H1 (cell line): ENCODE data around the gene TPRN. TPM values are rescaled to one million over a fixed set of nuclear protein-coding genes. Genes with fewer than 3 reads are reported as not detected.

Experiments used
- CTCF ChIA-PET: fragments of 300-600 bp; sonication (Branson Sonifier 250); formaldehyde crosslinking; loops from one replicate; lab custom pipeline; 2021; ENCODE audit not compliant: partially characterized antibody; lab: Charles Lee
- POLR2A ChIA-PET: fragments of 300-600 bp; sonication (Branson Sonifier 250); formaldehyde crosslinking; loops from one replicate; lab custom pipeline; 2021; ENCODE audit warnings: inconsistent platforms; ENCODE audit not compliant: partially characterized antibody; lab: Charles Lee
- DNase-seq, 2 experiments: peaks; one replicate each; pipeline versions ENCODE4 v3.0.0 to v3.0.0-alpha.2; 2010 to 2022; ENCODE audit warnings: low spot score in 2 of 2, low read depth in 1 of 2, mixed read lengths in 1 of 2
- FAIRE-seq: peaks from 2 replicates; lab custom pipeline; 2011; peaks lifted over from hg19 to GRCh38; lab: Jason Lieb, UNC
- H2AFZ ChIP-seq: 2 replicates; pipeline ENCODE4 v1.8.1; 2012; ENCODE audit warnings: low read length, inconsistent platforms
- H2AK5ac ChIP-seq: 2 replicates; pipeline ENCODE4 v1.6.1; 2013; ENCODE audit warnings: low read depth, low read length
- H2BK120ac ChIP-seq: replicated peaks from 2 replicates; pipeline ENCODE3; 2013; ENCODE audit warnings: low read depth, low read length, inconsistent platforms
- H2BK12ac ChIP-seq: 2 replicates; pipeline ENCODE4 v1.6.1; 2013; ENCODE audit warnings: low read depth, low read length
- H2BK15ac ChIP-seq: 2 replicates; pipeline ENCODE4 v1.6.1; 2013; ENCODE audit warnings: low read length
- H2BK20ac ChIP-seq: 2 replicates; pipeline ENCODE4 v1.6.1; 2013; ENCODE audit warnings: low read length
- H2BK5ac ChIP-seq: 2 replicates; pipeline ENCODE4 v1.6.1; 2013; ENCODE audit warnings: low read depth, low read length
- H3K14ac ChIP-seq: 2 replicates; pipeline ENCODE4 v1.6.1; 2013; ENCODE audit warnings: inconsistent platforms; ENCODE audit not compliant: insufficient read length
- H3K18ac ChIP-seq: 2 replicates; pipeline ENCODE4 v1.6.1; 2013; ENCODE audit warnings: low read length; ENCODE audit errors: extremely low read depth
- H3K23ac ChIP-seq: 2 replicates; pipeline ENCODE4 v1.6.1; 2013; ENCODE audit warnings: inconsistent platforms; ENCODE audit not compliant: insufficient read length
- H3K23me2 ChIP-seq: 2 replicates; pipeline ENCODE4 v1.6.1; 2013; ENCODE audit warnings: low read depth, low read length
- H3K27ac ChIP-seq: 2 replicates; pipeline ENCODE4 v1.6.1; 2011; ENCODE audit warnings: low read depth, low read length, inconsistent platforms
- H3K27me3 ChIP-seq, 4 experiments: replicated peaks in 1 of 4; 1 replicate in 1 of 4; 2 replicates in 3 of 4; pipeline versions ENCODE4 v1.6.1 to v1.8.1; 2011 to 2013; ENCODE audit warnings: low read length in 3 of 4, mild to moderate bottlenecking in 3 of 4, inconsistent platforms in 2 of 4, mixed read lengths in 2 of 4, moderate library complexity in 1 of 4; ENCODE audit not compliant: control insufficient read depth in 3 of 4, insufficient read depth in 3 of 4; ENCODE audit errors: extremely low read depth in 1 of 4
- H3K36me3 ChIP-seq, 4 experiments: 2 replicates each; pipeline versions ENCODE4 v1.6.1 to v1.8.1; 2011 to 2013; ENCODE audit warnings: mild to moderate bottlenecking in 4 of 4, low read length in 3 of 4, moderate library complexity in 2 of 4, control low read depth in 1 of 4, inconsistent platforms in 1 of 4; ENCODE audit not compliant: insufficient read depth in 4 of 4, control insufficient read depth in 2 of 4
- H3K4ac ChIP-seq: replicated peaks from 2 replicates; pipeline ENCODE3; 2013; ENCODE audit warnings: low read length, low read depth, mixed read lengths, inconsistent platforms; ENCODE audit not compliant: insufficient read length
- H3K4me1 ChIP-seq, 4 experiments: replicated peaks in 1 of 4; 1 replicate in 1 of 4; 2 replicates in 3 of 4; pipeline versions ENCODE4 v1.6.1 to v1.8.1; 2011 to 2013; ENCODE audit warnings: low read length in 3 of 4, inconsistent platforms in 2 of 4, mixed read lengths in 1 of 4; ENCODE audit not compliant: insufficient read depth in 4 of 4, control insufficient read depth in 3 of 4
- H3K4me2 ChIP-seq, 2 experiments: 2 replicates each; pipeline versions ENCODE4 v1.6.1 to v1.8.1; 2011 to 2013; ENCODE audit warnings: low read depth in 2 of 2, low read length in 2 of 2, control low read depth in 1 of 2, inconsistent platforms in 1 of 2, mild to moderate bottlenecking in 1 of 2; ENCODE audit not compliant: insufficient read depth in 1 of 2
- H3K4me3 ChIP-seq, 4 experiments: fragments of 200-600, 300-600 bp in 1 of 4; sonication (generic), shearing (Covaris generic), sonication (Bioruptor Twin) in 1 of 4; 2 replicates each; pipeline versions ENCODE4 v1.5.1 to v1.8.1; 2011 to 2016; ENCODE audit warnings: low read length in 4 of 4, low read depth in 3 of 4, control low read depth in 2 of 4, inconsistent platforms in 2 of 4, mild to moderate bottlenecking in 2 of 4, mixed read lengths in 1 of 4, moderate library complexity in 1 of 4; ENCODE audit not compliant: insufficient read depth in 2 of 4; ENCODE audit errors: extremely low read depth in 1 of 4
- H3K56ac ChIP-seq: replicated peaks from 2 replicates; pipeline ENCODE3; 2013; ENCODE audit warnings: low read depth, mild to moderate bottlenecking, mixed read lengths, low read length, inconsistent platforms; ENCODE audit not compliant: insufficient read length
- H3K79me1 ChIP-seq: 2 replicates; pipeline ENCODE4 v1.6.1; 2013; ENCODE audit warnings: low read depth, low read length, control low read depth
- H3K79me2 ChIP-seq, 2 experiments: 2 replicates each; pipeline versions ENCODE4 v1.6.1 to v1.8.1; 2012 to 2013; ENCODE audit warnings: low read length in 2 of 2, mild to moderate bottlenecking in 2 of 2, inconsistent platforms in 1 of 2; ENCODE audit not compliant: insufficient read depth in 2 of 2, control insufficient read depth in 1 of 2
- H3K9ac ChIP-seq, 4 experiments: replicated peaks in 1 of 4; 1 replicate in 1 of 4; 2 replicates in 3 of 4; pipeline versions ENCODE4 v1.6.1 to v1.8.1; 2011 to 2013; ENCODE audit warnings: low read depth in 3 of 4, low read length in 3 of 4, control low read depth in 2 of 4, mild to moderate bottlenecking in 2 of 4, moderate library complexity in 2 of 4, inconsistent platforms in 1 of 4; ENCODE audit errors: extremely low read depth in 1 of 4
- H3K9me3 ChIP-seq, 2 experiments: 2 replicates each; pipeline versions ENCODE4 v1.6.1 to v1.8.1; 2012 to 2013; ENCODE audit warnings: mild to moderate bottlenecking in 2 of 2, moderate library complexity in 2 of 2, control low read depth in 1 of 2, inconsistent platforms in 1 of 2, low read depth in 1 of 2, low read length in 1 of 2, mixed read lengths in 1 of 2; ENCODE audit not compliant: insufficient read depth in 2 of 2
- H4K20me1 ChIP-seq, 2 experiments: replicated peaks in 1 of 2; 2 replicates each; pipeline versions ENCODE3 to v1.8.1; 2011 to 2013; ENCODE audit warnings: inconsistent platforms in 2 of 2, low read length in 2 of 2, mild to moderate bottlenecking in 1 of 2; ENCODE audit not compliant: insufficient read depth in 2 of 2, control insufficient read depth in 1 of 2
- H4K5ac ChIP-seq: 2 replicates; pipeline ENCODE4 v1.6.1; 2013; ENCODE audit warnings: low read length, low read depth, mixed read lengths, inconsistent platforms; ENCODE audit not compliant: insufficient read length
- H4K8ac ChIP-seq: 2 replicates; pipeline ENCODE4 v1.8.0; 2013; ENCODE audit warnings: mild to moderate bottlenecking, moderate library complexity, low read length, inconsistent platforms; ENCODE audit not compliant: insufficient read depth; ENCODE audit errors: extremely low read depth
- H4K91ac ChIP-seq: replicated peaks from 2 replicates; pipeline ENCODE3; 2013; ENCODE audit warnings: low read length, mixed read lengths, inconsistent platforms; ENCODE audit not compliant: insufficient read length
- CHD2 ChIP-seq: IDR thresholded peaks from 2 replicates; pipeline ENCODE4 v1.6.1; 2012; ENCODE audit warnings: low read length, improper control_type of control experiment
- CREB1 ChIP-seq: IDR thresholded peaks from 2 replicates; pipeline ENCODE4 v1.6.1; 2012; ENCODE audit warnings: inconsistent platforms
- CTBP2 ChIP-seq: IDR thresholded peaks from 2 replicates; pipeline ENCODE4 v1.7.0; 2011; ENCODE audit warnings: borderline replicate concordance, mild to moderate bottlenecking, moderate library complexity, mixed read lengths, low read length; ENCODE audit not compliant: insufficient read depth, insufficient read length
- EZH2 ChIP-seq: fragments of 200-600 bp; sonication (generic); IDR thresholded peaks from 2 replicates; pipeline ENCODE4 v1.7.1; 2012; ENCODE audit warnings: low read depth, mild to moderate bottlenecking, moderate library complexity, low read length, inconsistent platforms; ENCODE audit not compliant: severe bottlenecking
- GABPA ChIP-seq: IDR thresholded peaks from 2 replicates; pipeline ENCODE4 v1.6.1; 2011; ENCODE audit warnings: mild to moderate bottlenecking, low read length, moderate library complexity, borderline replicate concordance; ENCODE audit not compliant: insufficient read depth
- KDM5A ChIP-seq: fragments of 200-600 bp; IDR thresholded peaks from 2 replicates; pipeline ENCODE4 v1.7.1; 2012; ENCODE audit warnings: mild to moderate bottlenecking, low read length, inconsistent platforms, mixed read lengths
- POU5F1 ChIP-seq: IDR thresholded peaks from 2 replicates; pipeline ENCODE4 v1.6.1; 2011; ENCODE audit warnings: low read depth, mild to moderate bottlenecking, low read length, moderate library complexity
- RXRA ChIP-seq: IDR thresholded peaks from 2 replicates; pipeline ENCODE4 v1.6.1; 2011; ENCODE audit warnings: low read depth, mild to moderate bottlenecking, low read length, moderate library complexity; ENCODE audit not compliant: insufficient read depth
- SIX5 ChIP-seq: IDR thresholded peaks from 2 replicates; pipeline ENCODE4 v1.6.1; 2011; ENCODE audit warnings: mild to moderate bottlenecking, low read depth, low read length
- SP2 ChIP-seq: IDR thresholded peaks from 2 replicates; pipeline ENCODE4 v1.6.1; 2012; ENCODE audit warnings: mild to moderate bottlenecking, low read length, inconsistent platforms
- SP4 ChIP-seq: IDR thresholded peaks from 2 replicates; pipeline ENCODE4 v1.6.1; 2012; ENCODE audit warnings: low read length, inconsistent platforms
- TAF7 ChIP-seq: optimal IDR thresholded peaks from 2 replicates; pipeline ENCODE3; 2011; ENCODE audit warnings: low read depth, mild to moderate bottlenecking, inconsistent platforms, low read length, moderate library complexity, borderline replicate concordance
- TBP ChIP-seq: IDR thresholded peaks from 2 replicates; pipeline ENCODE4 v1.6.1; 2011; ENCODE audit warnings: low read depth, low read length, improper control_type of control experiment
- WGBS, 2 experiments: shearing (Covaris generic) in 1 of 2; methylation state at CpG; one replicate each; pipeline versions ENCODE4 v1.1.6 to v1.1.7; 2013 to 2015; ENCODE audit warnings: low lambda C conversion rate in 2 of 2, mixed read lengths in 2 of 2, inconsistent platforms in 1 of 2, low coverage in 1 of 2, missing lambda C conversion rate in 1 of 2; ENCODE audit not compliant: insufficient replicate concordance in 2 of 2, insufficient coverage in 1 of 2, insufficient read length in 1 of 2; ENCODE audit errors: extremely low coverage in 1 of 2, missing lambda C conversion rate in 1 of 2; 5-methylcytosine and 5-hydroxymethylcytosine counted together
- polyA plus RNA-seq, 7 experiments: library from polyadenylated mRNA; depleted of rRNA in 3 of 7; stranded (reverse) in 5 of 7; unstranded in 2 of 7; fragments of >200 nt in 5 of 7; fragments of 200-250 nt in 2 of 7; gene quantifications; 1 replicate in 5 of 7; 2 replicates in 1 of 7; 4 replicates in 1 of 7; pipeline versions ENCODE4 v1.2.1 to v1.2.3, GENCODE V29; 2011 to 2013; ENCODE audit warnings: missing spikeins in 2 of 7, mixed read lengths in 2 of 7
- total RNA-seq: library from RNA; stranded (reverse); fragmentation: NEBNext Ultra II Directional; extraction: Animal tissue kit (Norgen Biotek cat#: 25700); gene quantifications from 2 replicates; pipeline ENCODE4 v1.2.1, GENCODE V29; 2021
- TF ChIP-seq, protein P1 (sequence below): IDR thresholded peaks from 2 replicates; pipeline ENCODE4 v1.6.1; 2011; ENCODE audit warnings: low read depth, mild to moderate bottlenecking, low read length; ENCODE audit not compliant: insufficient read depth

TPRN gene
- total and polyA plus RNA-seq, 2 of the 8 experiments (the other 6 are each of a cell fraction or from before 2014, with no cell fraction given) = 9.7 to 23.2 TPM

- Histone ChIP-seq H2AK5ac (no peak overlapping the region; the same call in 1 of the 2 replicates), H2AFZ (no peak overlapping the region), H3K27me3 (peaks cover 0 to 4% (median 3%) of the 10 kb centered on the region in 4 experiments; a peak in 4 of 7 replicates), H4K91ac (peak overlapping the region; percentile 54), H2BK20ac (no peak overlapping the region), H2BK120ac (no peak overlapping the region), H3K4me2 (no peak overlapping the region), H3K4me1 (peaks cover 0 to 9% (median 0%) of the 10 kb centered on the region in 4 experiments; a peak in 1 of 7 replicates), H3K36me3 (no peaks in the 10 kb centered on the region; a peak in 1 of 8 replicates), H3K9ac (no peak overlapping the region), H3K4me3 (no peak overlapping the region), H4K20me1 (peaks cover 3 to 17% of the 10 kb centered on the region in 2 experiments), H3K79me2 (no peaks in the 10 kb centered on the region; a peak in 1 of 4 replicates), H2BK12ac (no peak overlapping the region; the same call in 1 of the 2 replicates), H3K23me2 (peaks cover 2% of the 10 kb centered on the region; the same call in 1 of the 2 replicates), H3K18ac (no peak overlapping the region), H4K5ac (no peak overlapping the region), H2BK5ac (no peak overlapping the region), H3K4ac (no peak overlapping the region), H3K56ac (no peak overlapping the region), H3K23ac (no peak overlapping the region), H3K14ac (no peak overlapping the region), H3K9me3 (peaks cover 0 to 7% of the 10 kb centered on the region in 2 experiments; a peak in 3 of 4 replicates), H3K79me1 (no peaks in the 10 kb centered on the region), H2BK15ac (no peak overlapping the region), H3K27ac (no peak overlapping the region), H4K8ac (peak overlapping the region; percentile 2; the same call in 1 of the 2 replicates)
- CTCF ChIA-PET = interaction anchor here (0.6 to 3.6 kb wide), 10 partner anchors 9 to 136 kb away, joined by 3 to 24 read pairs (median 4); partner anchors contain the start of gene GRIN1
- FAIRE-seq = no peak
- POLR2A ChIA-PET = interaction anchor here (0.6 to 1.2 kb wide), 5 partner anchors 14 to 75 kb away, joined by 3 to 4 read pairs (median 4); no protein-coding TSS in a partner anchor
- DNase-seq = no peak
- 86% methylated on average over 19 of the region's 19 CpGs; no CpG with 5 or more reads in 1 of the 2 experiments for WGBS, 2 experiments
- TF ChIP-seq CTBP2 = no peak
- TF ChIP-seq SIX5 = no peak
- no peak for TF ChIP-seq TAF7
- no peak for TF ChIP-seq SP4
- no peak for TF ChIP-seq POU5F1
- TF ChIP-seq, protein P1, sequence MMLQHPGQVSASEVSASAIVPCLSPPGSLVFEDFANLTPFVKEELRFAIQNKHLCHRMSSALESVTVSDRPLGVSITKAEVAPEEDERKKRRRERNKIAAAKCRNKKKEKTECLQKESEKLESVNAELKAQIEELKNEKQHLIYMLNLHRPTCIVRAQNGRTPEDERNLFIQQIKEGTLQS = no peak
- TF ChIP-seq RXRA = no peak
- TF ChIP-seq CHD2 = no peak
- no peak for TF ChIP-seq SP2
- TF ChIP-seq KDM5A = no peak
- TF ChIP-seq TBP = no peak
- no peak for TF ChIP-seq CREB1
- no peak for TF ChIP-seq EZH2
- no peak for TF ChIP-seq GABPA
These were observed 51.9 kb downstream of the TPRN start for GRCh38 chr9:137148661-137149060.
